A172 (cell line): ENCODE results near the gene IRF2. TPM values are rescaled to one million over a fixed set of nuclear protein-coding genes. Genes with fewer than 3 reads are reported as not detected.

Source experiments
- DNase-seq: peaks from one replicate; pipeline ENCODE4 v3.0.0-alpha.2; 2015; ENCODE audit warnings: low spot score
- total RNA-seq: library from RNA; depleted of rRNA; stranded (reverse); fragments of >200 nt; shearing (Covaris generic); gene quantifications from 2 replicates; pipeline ENCODE4 v1.2.3, GENCODE V29; 2014; rRNA removed

The IRF2 gene
- total RNA-seq: 22.6 and 25.8 TPM in 2 replicates

DNA sequence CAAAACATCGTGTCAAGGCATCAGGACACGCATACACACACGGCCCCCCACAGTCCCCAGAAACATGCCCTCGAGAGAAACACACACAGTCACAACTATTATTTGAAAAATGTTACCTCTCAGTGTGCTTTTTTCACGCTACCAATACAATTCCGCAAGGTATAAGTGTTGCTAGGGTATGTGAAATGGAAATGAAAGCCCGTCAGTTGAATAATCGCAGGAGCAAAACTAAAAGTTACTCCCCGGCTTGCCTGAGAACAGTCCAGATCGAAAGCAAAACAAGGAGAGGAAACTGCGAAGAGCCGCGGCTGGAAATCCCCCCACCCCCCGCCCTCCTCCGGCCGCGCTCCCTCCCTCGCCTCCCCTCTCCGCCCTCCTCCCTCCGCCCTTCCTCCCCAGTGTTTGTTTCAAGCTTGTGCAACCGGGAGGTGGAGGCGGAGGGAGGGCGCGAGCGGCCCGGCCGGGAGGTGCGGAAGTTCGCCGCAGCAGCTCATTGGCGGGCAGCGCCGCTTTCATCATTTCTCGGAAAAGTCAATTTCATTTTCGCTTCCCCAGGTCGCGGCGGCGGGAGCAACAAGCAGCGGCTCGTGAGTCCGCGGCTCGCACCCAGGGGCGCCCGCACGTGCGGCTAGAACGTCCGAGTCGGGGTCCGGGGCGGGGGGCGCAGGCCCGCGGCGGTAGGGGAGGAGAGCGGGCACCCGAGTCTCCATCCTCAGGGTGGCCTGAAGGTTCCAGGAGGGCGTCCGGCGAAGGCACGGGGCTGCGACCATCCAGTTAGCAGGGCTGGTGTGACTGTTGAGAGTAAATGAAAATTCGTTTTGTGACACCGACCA lies at the start of gene IRF2:
Gene IRF2, minus strand, starts transcription at position 288 of the 833 bp plus-strand sequence. CDS start 45,486 bp downstream, outside the sequence.
- peak; percentile 88 for DNase-seq

- no peak for DNase-seq
Measured at GRCh38 chr4:184515606-184516005, 41.3 kb upstream of the IRF2 start.

DNA sequence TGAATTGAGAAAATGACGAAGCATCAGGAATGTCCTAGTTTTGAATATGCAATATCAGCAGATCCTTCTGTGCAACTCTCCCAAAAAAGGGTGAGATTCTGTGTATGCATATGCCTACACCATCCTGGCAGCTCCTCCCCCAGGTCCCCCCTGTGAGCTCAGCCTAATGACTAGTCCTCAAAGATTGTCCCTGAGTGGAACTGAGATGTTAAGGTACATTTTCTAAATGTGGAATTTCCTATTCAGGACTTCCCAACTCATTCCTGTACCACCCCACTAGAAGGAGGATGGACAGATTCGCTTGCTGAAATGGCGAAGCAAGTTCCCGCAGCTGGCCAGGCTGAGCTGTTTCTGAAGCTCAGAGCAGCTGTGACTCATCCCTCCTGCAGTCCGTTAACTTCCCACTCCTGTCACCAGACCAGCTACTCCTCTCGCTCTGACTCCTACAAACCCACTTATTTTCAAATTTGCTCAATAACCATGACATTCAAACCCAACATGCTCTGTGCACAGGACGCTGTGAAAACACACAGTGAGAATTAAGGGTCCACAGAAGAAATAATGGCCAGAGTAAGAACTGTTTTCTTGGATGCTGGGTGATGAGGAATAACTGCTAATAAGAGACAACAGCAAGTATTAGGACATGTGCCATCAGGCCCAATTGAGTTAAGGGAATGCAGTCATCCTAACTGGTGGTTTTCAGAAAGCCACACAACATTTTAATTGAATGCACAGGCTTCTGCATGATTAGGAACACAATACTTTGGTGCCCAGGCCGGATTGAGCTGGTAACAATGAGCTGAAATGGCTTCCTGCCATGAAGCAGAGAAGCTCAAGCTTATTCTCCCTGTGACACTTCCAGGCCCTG lies 40.0 kb upstream of the IRF2 start:
- peak; percentile 78 for DNase-seq

DNA sequence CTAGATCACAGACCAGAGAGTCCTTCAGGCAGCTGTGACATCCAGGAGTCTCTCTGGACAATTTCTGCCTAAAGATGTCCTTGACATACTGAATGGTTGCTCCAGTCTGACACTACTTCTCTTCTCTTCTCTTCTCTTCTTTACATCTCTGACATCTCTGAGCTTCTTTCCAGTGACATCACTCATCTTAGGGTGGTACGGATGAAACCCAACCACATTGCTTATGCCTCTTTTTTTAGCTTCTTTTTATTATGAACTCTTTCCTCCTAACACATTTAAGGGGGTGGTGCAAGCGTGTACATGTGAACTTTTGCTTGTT lies 39.4 kb upstream of the IRF2 start:
- no peak for DNase-seq

DNA sequence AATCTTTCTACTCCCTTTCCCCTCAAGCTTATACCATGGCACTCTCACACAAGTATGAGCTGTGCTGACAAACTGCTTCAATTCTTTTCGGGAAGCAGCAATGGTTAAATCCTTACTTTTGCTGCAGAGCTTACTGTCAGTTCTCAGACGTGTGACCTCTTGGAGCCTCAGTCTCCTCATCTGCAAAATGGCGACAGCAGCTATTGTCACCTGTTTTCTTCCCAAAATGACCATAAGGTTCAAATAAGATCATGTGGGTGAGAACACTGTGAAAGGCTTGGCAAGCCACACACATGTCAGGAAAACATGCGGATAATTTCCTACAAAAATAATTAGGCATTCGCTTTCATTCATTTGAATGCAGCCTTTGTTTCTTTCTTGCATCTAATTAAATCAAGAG lies 36.8 kb upstream of the IRF2 start:
- no peak for DNase-seq

DNA sequence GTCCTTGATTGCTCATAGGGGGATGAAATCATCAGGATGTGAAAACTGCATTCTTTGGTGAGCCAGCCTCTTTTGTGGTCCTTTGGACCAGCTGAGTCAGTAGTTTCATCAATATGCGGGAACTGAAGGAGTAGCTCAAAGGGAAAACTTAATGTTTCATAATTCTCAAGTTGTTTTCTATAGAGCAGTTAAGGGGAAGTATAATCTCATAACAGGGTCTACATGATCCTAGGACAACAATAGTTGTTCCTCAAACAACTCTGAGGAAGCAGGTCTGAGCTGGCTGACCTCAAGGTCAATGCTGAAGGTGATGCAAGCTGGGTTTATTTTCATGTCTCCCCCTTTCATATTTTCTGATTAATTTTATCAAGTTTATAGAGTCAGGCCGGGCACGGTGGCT lies 36.1 kb upstream of the IRF2 start:
- no peak for DNase-seq

- peak; percentile 13 for DNase-seq
Measured at GRCh38 chr4:184506527-184507121, 32.3 kb upstream of the IRF2 start.

DNA sequence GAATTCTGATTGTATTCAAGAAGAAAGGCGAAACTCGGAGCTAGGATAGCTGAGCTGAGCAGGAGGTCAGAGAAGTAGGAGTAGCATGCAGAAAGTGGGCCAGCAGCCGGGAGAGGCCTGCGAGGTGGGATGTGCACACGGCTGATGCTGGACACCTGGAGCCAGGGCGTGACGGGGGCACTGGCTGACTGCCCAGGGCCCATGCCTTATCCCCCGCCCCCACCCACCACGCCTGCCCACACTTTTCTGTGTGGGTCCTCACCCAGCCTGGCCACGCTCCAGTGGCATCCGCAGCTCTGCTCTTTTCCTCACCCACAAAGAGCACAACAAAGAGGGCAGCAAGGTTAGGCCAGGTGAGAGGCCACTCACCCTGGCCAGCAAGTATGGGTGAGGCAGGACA lies 30.0 kb upstream of the IRF2 start:
- DNase-seq: no peak

- peak; percentile 32 for DNase-seq
Measured at GRCh38 chr4:184503869-184504300, 29.5 kb upstream of the IRF2 start.

DNA sequence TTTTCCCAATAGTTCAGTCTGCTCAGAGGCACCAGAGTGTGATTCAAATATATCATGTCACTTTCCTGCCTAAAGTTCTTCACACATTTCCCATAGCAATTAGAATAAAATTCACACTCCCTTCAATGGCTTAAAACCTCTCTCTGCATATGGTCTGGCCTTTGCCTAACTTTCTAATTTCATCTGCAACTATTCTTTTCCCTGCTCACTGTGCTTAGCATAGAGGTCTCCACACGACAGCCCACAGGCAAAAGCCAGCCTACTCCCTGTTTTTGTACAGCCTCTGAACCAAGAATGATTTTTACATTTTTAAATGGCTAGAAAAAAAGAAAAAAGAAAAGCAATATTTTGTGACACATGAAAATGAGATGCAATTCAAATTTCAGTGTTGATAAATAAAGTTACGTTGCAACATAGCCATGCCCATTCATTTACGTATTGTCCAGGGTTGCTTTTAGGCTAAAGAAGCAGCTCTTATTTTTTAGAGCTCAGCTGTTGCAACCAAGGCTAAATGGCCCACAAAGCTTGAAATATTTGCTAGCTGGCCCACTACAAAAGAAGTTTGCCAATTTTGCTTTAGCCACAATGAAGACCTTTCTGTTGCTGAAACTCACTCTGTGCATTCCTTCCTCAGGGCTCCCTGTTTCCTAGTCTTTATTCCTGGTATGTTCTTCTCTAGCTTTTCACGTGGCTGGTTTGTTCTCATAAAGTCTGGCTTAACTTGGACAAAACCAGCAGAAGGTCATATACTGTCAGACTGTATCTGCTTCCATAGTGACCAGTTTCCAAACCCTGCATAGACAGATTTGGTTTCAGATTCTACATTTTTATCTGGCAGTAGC lies 26.6 kb upstream of the IRF2 start:
- DNase-seq: no peak

DNA sequence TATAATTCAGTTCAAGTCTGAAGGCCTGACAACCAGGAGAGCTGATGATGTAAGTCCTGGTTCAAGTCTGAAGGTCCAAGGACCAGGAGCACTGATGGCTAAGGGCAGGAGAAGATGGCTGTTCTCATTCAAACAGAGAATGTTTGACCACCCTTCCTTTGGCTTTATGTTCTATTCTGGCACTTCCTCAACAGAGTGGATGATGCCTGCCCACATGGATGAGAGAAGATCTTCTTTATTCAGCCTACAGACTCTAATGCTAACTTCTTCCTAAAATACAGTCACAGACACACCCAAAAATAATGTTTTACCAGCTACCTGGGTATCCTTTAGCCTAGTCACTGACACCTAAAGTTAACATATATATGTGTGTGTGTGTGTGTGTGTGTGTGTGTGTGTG lies 25.6 kb upstream of the IRF2 start:
- DNase-seq: no peak

DNA sequence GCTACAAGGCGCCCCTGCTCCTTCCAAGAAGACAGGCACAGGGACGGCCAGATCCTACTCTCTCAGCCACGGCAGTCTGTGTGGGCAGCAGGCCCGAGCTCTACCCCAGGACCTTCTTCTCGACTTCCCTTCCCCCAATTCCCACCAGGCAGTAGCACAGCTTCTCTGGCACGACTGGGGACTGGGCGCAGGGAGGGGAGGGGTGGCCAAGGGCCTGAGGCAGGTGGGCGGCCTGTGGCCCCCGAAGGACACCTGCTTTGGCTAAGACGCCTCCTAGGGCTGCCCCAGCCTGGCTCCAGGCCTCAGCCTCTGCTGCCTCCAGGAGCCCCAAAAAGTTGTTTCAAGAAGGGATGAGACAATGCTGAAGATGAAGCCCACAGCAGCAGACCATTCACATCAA lies 24.2 kb upstream of the IRF2 start:
- DNase-seq: no peak

DNA sequence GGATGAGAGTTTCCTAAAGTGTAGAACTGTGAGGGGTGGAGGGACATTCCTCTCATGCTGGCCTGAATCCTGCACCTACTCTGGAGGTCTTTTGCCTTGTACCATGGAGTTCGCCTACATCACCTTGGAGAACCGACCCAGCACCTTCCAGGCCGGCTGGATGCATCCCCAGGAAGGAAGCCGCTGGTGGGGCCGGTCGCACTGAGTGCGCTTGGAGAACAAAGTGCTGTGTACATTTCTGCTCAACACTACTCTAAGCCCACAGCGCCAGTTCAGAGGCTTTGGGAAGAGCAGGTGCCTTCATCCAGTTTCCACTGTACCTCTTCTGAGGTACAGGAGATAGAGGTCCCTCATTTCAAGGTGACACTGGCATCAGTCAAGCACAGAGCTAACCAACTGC lies 15.4 kb upstream of the IRF2 start:
- no peak for DNase-seq

DNA sequence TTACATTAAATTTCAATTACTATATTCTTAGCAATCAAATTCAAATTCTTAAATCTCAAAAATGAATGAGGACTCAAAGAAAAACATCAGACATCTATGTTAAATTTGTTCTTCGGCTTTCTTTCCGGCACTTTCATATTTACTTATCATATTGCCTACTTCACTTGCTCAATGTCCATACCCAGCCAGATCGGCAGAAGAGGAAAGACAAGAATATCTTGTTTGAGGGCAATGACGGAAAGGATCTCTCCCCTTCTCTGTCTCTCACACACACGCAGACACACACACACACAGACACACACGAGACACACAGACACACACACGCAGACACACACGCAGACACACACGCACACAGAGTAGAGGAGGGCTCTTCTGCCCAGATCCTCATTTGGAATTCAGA lies 13.2 kb upstream of the IRF2 start:
- no peak for DNase-seq

- no peak for DNase-seq
Measured at GRCh38 chr4:184485279-184485678, 10.9 kb upstream of the IRF2 start.

- no peak for DNase-seq
Measured at GRCh38 chr4:184481544-184481943, 7.2 kb upstream of the IRF2 start.

DNA sequence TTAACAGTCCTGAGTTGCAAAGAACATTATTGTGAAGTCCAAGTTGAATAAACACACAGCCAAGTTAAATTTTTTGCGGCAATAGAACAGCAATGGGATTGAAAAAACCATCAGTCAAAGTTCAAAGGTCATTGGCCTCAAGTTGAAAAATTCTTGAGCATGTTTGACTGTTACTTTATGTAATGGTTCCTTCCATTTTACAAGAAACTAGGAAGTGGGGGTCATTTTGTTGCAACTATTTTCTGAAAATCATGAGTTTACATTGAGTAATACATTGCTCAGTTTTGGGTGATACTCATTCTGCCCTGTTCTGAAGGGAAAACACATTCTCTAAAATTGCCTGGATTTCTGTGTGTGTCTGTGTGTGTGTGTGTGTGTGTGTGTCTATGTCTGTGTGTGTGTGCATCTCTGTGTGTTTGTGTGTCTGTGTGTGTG lies 5.2 kb upstream of the IRF2 start:
- DNase-seq: no peak

GRCh38 chr4:184477201-184477999 lies 3.0 kb upstream of the IRF2 start:
- no peak for DNase-seq

GRCh38 chr4:184476695-184477094 lies 2.3 kb upstream of the IRF2 start:
- DNase-seq: no peak

GRCh38 chr4:184475498-184475897 lies 1.1 kb upstream of the IRF2 start:
- DNase-seq: no peak

DNA sequence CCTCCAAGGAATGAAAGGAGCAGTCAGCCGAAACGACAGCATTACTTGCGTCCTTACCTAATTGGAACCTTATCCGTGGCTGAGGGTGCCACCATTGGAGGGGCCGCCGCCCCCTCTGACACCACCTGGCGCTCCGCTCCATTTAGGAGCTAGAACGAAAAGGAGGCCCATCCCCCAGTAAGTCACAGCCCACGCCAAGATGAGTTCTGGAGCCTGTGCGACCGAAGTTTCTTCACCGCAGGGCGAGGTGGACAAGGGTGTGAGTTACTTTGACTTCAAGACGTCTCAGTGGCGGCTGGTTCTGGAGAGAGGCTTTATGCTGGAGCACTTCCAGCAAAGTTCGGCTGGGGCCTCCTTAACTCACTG lies 729 bp upstream of the IRF2 start:
- peak; percentile 41 for DNase-seq
